K562 (cell line): ENCODE measurements around the gene POLR1A. TPM values are rescaled to one million over a fixed set of nuclear protein-coding genes. Genes with fewer than 3 reads are reported as not detected.

Source experiments
- ETV1 ChIP-seq: fragments of 450-650 bp; conservative IDR thresholded peaks from 2 replicates; pipeline ENCODE4 v1.6.1; 2016; ENCODE audit warnings: missing genetic modification characterization, control low read depth, low read depth, missing compliant biosample characterization
- EZH2 ChIP-seq: IDR thresholded peaks from 2 replicates; pipeline ENCODE4 v1.6.1; 2012; ENCODE audit warnings: low read depth, mild to moderate bottlenecking, inconsistent platforms, low read length, borderline replicate concordance
- FOXK2 ChIP-seq, 2 experiments: fragments of 450-650 bp; IDR thresholded peaks in 1 of 2; conservative IDR thresholded peaks in 1 of 2; 2 replicates each; pipeline ENCODE4 v1.6.1; 2016; ENCODE audit warnings: low read depth in 2 of 2, mild to moderate bottlenecking in 1 of 2
- IFI16 ChIP-seq: fragments of 250-450 bp; sonication (Bioruptor Pico); IDR thresholded peaks from 2 replicates; pipeline ENCODE4 v2.1.2; 2022; ENCODE audit warnings: mild to moderate bottlenecking, inconsistent platforms
- OTX1 ChIP-seq: fragments of 450-650 bp; formaldehyde crosslinking; IDR thresholded peaks from 2 replicates; pipeline ENCODE4 v1.4.0; 2022; ENCODE audit warnings: mild to moderate bottlenecking
- PTTG1 ChIP-seq: fragments of 450-650 bp; IDR thresholded peaks from 2 replicates; pipeline ENCODE4 v1.6.1; 2016; ENCODE audit warnings: low read depth, mild to moderate bottlenecking, missing genetic modification characterization, missing compliant biosample characterization
- RNF2 ChIP-seq: sonication (generic); IDR thresholded peaks from 2 replicates; pipeline ENCODE4 v1.6.1; 2016
- SAFB ChIP-seq: fragments of 200-400 bp; formaldehyde crosslinking; IDR thresholded peaks from 2 replicates; pipeline ENCODE4 v1.6.1; 2017; ENCODE audit warnings: low read depth, low read length, borderline replicate concordance
- SIN3A ChIP-seq, 2 experiments: fragments of 150-350 bp in 1 of 2; IDR thresholded peaks; 2 replicates each; pipeline ENCODE4 v1.6.1; 2011 to 2016; ENCODE audit warnings: borderline replicate concordance in 2 of 2, low read depth in 2 of 2, low read length in 2 of 2, mild to moderate bottlenecking in 2 of 2, moderate library complexity in 2 of 2; ENCODE audit not compliant: control insufficient read depth in 1 of 2
- SRSF9 ChIP-seq: fragments of 200-400 bp; formaldehyde crosslinking; IDR thresholded peaks from 2 replicates; pipeline ENCODE4 v1.6.1; 2017; ENCODE audit warnings: low read depth, low read length, borderline replicate concordance
- SUPT5H ChIP-seq: fragments of 450-650 bp; IDR thresholded peaks from 2 replicates; pipeline ENCODE4 v1.6.1; 2016
- TBP ChIP-seq: optimal IDR thresholded peaks from 2 replicates; pipeline ENCODE3; 2011; ENCODE audit warnings: low read depth, low read length, improper control_type of control experiment
- ZC3H4 ChIP-seq: sonication (generic); formaldehyde crosslinking; IDR thresholded peaks from 2 replicates; pipeline ENCODE4 v1.9.0; 2021; ENCODE audit warnings: missing genetic modification reagents, borderline replicate concordance
- polyA plus RNA-seq, 8 experiments: library from polyadenylated mRNA; depleted of rRNA in 4 of 8; stranded (reverse) in 5 of 8; unstranded in 3 of 8; fragments of >200 nt; fragmentation: Nextera tagmentation in 2 of 8; fragmentation: Illumina TruSeq in 1 of 8; extraction: Ambion mirVana in 2 of 8; extraction: Trizol in 1 of 8; gene quantifications; 2 replicates each; pipeline versions ENCODE4 v1.2.1 to v1.2.3, GENCODE V29; 2011 to 2014; ENCODE audit warnings: inconsistent platforms in 1 of 8, missing spikeins in 1 of 8
- total RNA-seq, 7 experiments: library from RNA; depleted of rRNA in 6 of 7; stranded (reverse); fragments of >200 nt in 6 of 7; fragmentation: Illumina TruSeq in 2 of 7; extraction: Trizol in 2 of 7; gene quantifications; 2 replicates each; pipeline versions ENCODE4 v1.2.1 to v1.2.3, GENCODE V29; 2011 to 2021; ENCODE audit warnings: low replicate concordance in 1 of 7
- TF ChIP-seq, protein P1 (sequence below): fragments of 450-650 bp; IDR thresholded peaks from 2 replicates; pipeline ENCODE4 v1.6.1; 2014; ENCODE audit warnings: low read depth, mild to moderate bottlenecking, moderate library complexity, borderline replicate concordance
- TF ChIP-seq, protein P2 (sequence below), 2 experiments: fragments of 450-650 bp; IDR thresholded peaks; 2 replicates each; pipeline ENCODE4 v1.6.1; 2016
- TF ChIP-seq, protein P3 (sequence below): fragments of 450-650 bp; IDR thresholded peaks from 2 replicates; pipeline ENCODE4 v1.7.0; 2016; ENCODE audit warnings: borderline replicate concordance
- TF ChIP-seq, protein P4 (sequence below): fragments of 450-650 bp; formaldehyde crosslinking; IDR thresholded peaks from 2 replicates; pipeline ENCODE4 v1.4.0; 2022; ENCODE audit warnings: missing genetic modification characterization
- TF ChIP-seq, protein P5 (sequence below): fragments of 450-650 bp; IDR thresholded peaks from one replicate; pipeline ENCODE4 v1.6.1; 2018; ENCODE audit warnings: mild to moderate bottlenecking, moderate library complexity; ENCODE audit not compliant: partially characterized antibody
- TF ChIP-seq, protein P6 (sequence below): fragments of 250-450 bp; sonication (Bioruptor Pico); IDR thresholded peaks from 2 replicates; pipeline ENCODE4 v1.8.0; 2022; ENCODE audit warnings: inconsistent platforms, mild to moderate bottlenecking, moderate library complexity, borderline replicate concordance

Gene POLR1A
- total and polyA plus RNA-seq, 9 of the 15 experiments (the other 6 are each of a cell fraction or from before 2014, with no cell fraction given): 3.0 to 72.1 (median 21.8) TPM

DNA sequence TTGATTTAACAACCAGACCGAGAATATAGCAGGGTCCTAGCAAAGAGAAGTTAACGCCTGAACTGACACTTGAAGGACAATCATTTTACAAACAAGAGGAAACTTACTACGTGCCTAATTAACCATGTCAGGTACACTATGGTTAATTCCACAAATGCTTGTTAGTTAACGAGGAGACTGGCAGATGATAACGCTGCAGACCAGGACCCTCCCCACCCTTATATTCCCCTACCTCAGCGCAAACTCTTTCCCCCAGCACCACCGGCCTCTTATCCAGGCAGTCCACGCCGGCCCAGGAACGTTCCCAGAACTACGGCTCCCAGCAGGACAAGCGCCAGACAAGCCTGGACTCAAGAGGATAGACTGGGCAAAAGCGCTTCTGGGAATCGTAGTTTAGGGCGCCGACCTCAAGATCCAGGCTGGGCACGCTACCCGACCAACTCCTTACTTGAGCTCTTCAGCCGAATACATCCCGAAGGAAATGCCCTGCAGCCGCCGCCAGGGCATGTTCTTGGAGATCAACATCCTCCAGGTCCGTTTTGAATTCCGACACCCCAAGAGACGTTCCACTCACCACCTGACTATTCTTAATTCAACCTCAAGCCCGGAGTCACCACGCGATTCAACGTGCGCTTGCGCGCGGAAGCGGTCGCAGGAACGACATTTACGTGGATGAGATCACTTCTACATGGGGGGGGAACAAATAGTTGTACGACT is at the start of gene POLR1A (continued):
- TF ChIP-seq, protein P1, sequence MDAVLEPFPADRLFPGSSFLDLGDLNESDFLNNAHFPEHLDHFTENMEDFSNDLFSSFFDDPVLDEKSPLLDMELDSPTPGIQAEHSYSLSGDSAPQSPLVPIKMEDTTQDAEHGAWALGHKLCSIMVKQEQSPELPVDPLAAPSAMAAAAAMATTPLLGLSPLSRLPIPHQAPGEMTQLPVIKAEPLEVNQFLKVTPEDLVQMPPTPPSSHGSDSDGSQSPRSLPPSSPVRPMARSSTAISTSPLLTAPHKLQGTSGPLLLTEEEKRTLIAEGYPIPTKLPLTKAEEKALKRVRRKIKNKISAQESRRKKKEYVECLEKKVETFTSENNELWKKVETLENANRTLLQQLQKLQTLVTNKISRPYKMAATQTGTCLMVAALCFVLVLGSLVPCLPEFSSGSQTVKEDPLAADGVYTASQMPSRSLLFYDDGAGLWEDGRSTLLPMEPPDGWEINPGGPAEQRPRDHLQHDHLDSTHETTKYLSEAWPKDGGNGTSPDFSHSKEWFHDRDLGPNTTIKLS: peak; percentile 89
- no peak for TF ChIP-seq ZC3H4
- TF ChIP-seq, protein P2, sequence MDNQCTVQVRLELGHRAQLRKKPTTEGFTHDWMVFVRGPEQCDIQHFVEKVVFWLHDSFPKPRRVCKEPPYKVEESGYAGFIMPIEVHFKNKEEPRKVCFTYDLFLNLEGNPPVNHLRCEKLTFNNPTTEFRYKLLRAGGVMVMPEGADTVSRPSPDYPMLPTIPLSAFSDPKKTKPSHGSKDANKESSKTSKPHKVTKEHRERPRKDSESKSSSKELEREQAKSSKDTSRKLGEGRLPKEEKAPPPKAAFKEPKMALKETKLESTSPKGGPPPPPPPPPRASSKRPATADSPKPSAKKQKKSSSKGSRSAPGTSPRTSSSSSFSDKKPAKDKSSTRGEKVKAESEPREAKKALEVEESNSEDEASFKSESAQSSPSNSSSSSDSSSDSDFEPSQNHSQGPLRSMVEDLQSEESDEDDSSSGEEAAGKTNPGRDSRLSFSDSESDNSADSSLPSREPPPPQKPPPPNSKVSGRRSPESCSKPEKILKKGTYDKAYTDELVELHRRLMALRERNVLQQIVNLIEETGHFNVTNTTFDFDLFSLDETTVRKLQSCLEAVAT (IDR thresholded peaks at IDR 0.05): no peak
- TF ChIP-seq, protein P3, sequence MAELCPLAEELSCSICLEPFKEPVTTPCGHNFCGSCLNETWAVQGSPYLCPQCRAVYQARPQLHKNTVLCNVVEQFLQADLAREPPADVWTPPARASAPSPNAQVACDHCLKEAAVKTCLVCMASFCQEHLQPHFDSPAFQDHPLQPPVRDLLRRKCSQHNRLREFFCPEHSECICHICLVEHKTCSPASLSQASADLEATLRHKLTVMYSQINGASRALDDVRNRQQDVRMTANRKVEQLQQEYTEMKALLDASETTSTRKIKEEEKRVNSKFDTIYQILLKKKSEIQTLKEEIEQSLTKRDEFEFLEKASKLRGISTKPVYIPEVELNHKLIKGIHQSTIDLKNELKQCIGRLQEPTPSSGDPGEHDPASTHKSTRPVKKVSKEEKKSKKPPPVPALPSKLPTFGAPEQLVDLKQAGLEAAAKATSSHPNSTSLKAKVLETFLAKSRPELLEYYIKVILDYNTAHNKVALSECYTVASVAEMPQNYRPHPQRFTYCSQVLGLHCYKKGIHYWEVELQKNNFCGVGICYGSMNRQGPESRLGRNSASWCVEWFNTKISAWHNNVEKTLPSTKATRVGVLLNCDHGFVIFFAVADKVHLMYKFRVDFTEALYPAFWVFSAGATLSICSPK: no peak
- TF ChIP-seq FOXK2 (conservative IDR thresholded peaks at IDR 0.05 in 1 of 2, IDR thresholded peaks at IDR 0.05 in 1 of 2; ENCODE audit: low read depth in 2 of 2): no peak
- TF ChIP-seq OTX1 (CRISPR knock-in tag): no peak
- TF ChIP-seq SUPT5H: no peak
- TF ChIP-seq, protein P4, sequence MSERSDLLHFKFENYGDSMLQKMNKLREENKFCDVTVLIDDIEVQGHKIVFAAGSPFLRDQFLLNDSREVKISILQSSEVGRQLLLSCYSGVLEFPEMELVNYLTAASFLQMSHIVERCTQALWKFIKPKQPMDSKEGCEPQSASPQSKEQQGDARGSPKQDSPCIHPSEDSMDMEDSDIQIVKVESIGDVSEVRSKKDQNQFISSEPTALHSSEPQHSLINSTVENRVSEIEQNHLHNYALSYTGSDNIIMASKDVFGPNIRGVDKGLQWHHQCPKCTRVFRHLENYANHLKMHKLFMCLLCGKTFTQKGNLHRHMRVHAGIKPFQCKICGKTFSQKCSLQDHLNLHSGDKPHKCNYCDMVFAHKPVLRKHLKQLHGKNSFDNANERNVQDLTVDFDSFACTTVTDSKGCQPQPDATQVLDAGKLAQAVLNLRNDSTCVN (CRISPR knock-in tag): no peak
- no peak for TF ChIP-seq EZH2
- no peak for TF ChIP-seq PTTG1 (tag)
- TF ChIP-seq SRSF9: no peak
- TF ChIP-seq SIN3A (IDR thresholded peaks at IDR 0.05; ENCODE audit: borderline replicate concordance in 2 of 2, control insufficient read depth in 1 of 2, low read depth in 2 of 2, low read length in 2 of 2): peak in 1 of 2 experiments; percentile 29; a peak in 2 of 4 replicates
- no peak for TF ChIP-seq SAFB
- TF ChIP-seq, protein P5, sequence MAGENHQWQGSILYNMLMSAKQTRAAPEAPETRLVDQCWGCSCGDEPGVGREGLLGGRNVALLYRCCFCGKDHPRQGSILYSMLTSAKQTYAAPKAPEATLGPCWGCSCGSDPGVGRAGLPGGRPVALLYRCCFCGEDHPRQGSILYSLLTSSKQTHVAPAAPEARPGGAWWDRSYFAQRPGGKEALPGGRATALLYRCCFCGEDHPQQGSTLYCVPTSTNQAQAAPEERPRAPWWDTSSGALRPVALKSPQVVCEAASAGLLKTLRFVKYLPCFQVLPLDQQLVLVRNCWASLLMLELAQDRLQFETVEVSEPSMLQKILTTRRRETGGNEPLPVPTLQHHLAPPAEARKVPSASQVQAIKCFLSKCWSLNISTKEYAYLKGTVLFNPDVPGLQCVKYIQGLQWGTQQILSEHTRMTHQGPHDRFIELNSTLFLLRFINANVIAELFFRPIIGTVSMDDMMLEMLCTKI: no peak
- TF ChIP-seq IFI16 (CRISPR knock-in tag): no peak
- no peak for TF ChIP-seq ETV1 (tag)
- TF ChIP-seq, protein P6, sequence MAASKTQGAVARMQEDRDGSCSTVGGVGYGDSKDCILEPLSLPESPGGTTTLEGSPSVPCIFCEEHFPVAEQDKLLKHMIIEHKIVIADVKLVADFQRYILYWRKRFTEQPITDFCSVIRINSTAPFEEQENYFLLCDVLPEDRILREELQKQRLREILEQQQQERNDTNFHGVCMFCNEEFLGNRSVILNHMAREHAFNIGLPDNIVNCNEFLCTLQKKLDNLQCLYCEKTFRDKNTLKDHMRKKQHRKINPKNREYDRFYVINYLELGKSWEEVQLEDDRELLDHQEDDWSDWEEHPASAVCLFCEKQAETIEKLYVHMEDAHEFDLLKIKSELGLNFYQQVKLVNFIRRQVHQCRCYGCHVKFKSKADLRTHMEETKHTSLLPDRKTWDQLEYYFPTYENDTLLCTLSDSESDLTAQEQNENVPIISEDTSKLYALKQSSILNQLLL: no peak
- TF ChIP-seq RNF2: no peak; the same call in 1 of the 2 replicates
- no peak for TF ChIP-seq TBP
